Measurements from ENCODE around the gene ABHD13.

- TF ChIP-seq CTCF (IDR thresholded peaks at IDR 0.05) (no peak), EP300 (IDR thresholded peaks at IDR 0.05) (no peak), POLR2A (IDR thresholded peaks at IDR 0.05) (no peak)
Observed at GRCh38 chr13:108195146-108195545, 23.0 kb upstream of the ABHD13 start.
